Stimulated activated naive CD4-positive, alpha-beta T cell treated with Interleukin-2 at 50 U/mL for 16 hours (primary cell): ENCODE measurements around the gene KCNH6.

Experiments
- DNase-seq: peaks from one replicate; lab custom pipeline; 2025; lab: John Stamatoyannopoulos, UW

Gene KCNH6

GRCh38 chr17:63486317-63487013, 36.7 kb upstream of the KCNH6 start:
- no peak for DNase-seq

DNA sequence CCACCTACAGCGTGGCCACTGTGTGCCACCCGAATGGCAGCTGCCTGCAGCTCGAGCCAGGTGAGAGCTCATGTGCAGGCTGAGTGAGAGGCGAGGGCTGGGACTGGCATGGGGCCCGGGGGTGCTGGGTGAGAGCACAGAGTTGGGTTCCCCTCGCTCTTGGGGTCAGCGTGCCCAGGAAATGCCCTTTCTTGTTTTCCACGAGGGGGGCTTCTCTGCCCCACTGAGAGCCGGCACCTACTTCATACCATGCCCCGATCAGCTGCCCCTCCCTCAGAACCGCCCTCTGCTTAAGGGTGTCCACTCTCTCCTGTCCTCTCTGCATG, 36.2 kb upstream of the KCNH6 start:
- no peak for DNase-seq

DNA sequence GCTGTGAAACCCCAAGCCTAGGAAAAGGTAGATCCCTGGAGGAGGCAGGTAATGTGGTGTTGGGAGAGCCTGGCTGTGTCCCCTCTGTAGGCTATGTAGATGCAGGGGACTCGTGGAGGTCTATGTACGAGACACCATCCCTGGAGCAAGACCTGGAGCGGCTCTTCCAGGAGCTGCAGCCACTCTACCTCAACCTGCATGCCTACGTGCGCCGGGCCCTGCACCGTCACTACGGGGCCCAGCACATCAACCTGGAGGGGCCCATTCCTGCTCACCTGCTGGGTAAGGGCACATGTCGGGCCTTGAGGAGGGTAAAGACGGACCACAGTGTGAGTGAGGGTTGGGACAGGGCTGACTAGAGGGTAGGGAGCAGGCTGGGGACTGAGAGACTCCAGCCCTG, 34.3 kb upstream of the KCNH6 start:
- no peak for DNase-seq

- no peak for DNase-seq
Measured at GRCh38 chr17:63489291-63489690, 33.9 kb upstream of the KCNH6 start.

DNA sequence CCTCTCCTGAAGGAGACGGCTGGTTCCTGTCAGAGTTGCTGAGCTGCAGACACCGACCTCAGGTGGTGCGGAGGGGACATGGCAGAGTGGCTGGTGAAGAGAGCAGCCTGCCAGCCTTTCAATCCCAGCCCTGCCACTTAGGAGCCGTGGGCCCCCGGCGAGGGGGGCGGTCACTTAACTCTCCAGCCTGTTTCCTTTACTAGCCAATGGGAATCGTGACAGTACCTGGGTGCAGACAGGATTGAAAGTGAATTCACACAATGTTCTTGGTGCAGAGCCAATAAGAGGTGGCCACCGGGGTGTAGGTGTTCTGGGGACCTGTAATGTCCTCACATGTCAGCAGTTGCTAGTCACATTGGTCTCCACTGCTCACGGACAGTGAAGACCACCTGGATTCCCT, 32.8 kb upstream of the KCNH6 start:
- no peak for DNase-seq

DNA sequence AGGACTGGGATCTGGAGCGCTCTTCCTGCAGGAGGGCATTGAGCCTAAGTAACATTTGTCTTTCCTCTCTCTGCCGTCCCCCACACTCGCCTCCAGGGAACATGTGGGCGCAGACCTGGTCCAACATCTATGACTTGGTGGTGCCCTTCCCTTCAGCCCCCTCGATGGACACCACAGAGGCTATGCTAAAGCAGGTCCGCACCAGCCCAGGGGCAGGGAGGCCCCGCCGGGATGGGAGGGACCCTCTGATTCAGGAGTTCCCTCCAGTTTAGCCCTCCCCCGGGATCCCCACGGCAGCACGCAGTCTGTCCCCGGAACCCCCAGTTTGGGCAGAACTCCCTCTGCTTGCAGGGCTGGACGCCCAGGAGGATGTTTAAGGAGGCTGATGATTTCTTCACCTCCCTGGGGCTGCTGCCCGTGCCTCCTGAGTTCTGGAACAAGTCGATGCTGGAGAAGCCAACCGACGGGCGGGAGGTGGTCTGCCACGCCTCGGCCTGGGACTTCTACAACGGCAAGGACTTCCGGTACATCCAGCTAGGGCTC, 32.2 kb upstream of the KCNH6 start:
- DNase-seq, result no peak

GRCh38 chr17:63491413-63491812, 31.7 kb upstream of the KCNH6 start:
- DNase-seq, result no peak

DNA sequence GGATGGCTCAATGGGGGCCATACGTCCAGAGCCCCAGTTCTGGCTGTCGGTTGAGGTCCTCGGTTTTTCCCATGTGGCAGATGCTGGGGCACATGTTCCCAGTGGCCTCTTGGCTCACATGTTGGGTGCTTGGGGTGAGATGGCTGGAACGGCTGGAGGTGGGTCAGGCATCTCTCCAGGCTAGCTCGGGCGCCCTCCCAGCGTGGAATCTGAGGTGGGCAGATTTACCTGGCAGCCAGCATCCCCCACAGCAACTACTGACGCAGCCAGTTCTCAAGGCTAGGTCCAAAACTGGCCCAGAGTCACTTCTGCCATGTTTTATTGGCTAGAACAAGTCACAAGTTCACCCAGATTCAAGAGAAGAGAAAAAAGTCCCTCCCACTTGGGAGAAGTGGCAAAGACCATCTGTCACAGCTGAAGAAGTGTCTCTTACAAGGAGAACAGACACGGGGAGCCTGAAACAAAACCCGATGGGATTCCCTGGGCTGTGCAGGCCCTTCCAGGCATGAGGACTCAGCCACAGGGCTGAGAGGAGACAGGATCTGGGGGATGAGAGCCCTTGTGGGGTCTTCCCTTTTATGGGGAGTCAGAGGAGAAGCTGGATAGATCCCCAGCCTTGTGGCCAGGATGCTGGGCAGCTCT, 31.1 kb upstream of the KCNH6 start:
- no peak for DNase-seq

- DNase-seq, result no peak
Measured at GRCh38 chr17:63492940-63493339, 30.2 kb upstream of the KCNH6 start.

GRCh38 chr17:63493411-63493810, 29.7 kb upstream of the KCNH6 start:
- no peak for DNase-seq

GRCh38 chr17:63494300-63494928, 28.7 kb upstream of the KCNH6 start:
- no peak for DNase-seq

DNA sequence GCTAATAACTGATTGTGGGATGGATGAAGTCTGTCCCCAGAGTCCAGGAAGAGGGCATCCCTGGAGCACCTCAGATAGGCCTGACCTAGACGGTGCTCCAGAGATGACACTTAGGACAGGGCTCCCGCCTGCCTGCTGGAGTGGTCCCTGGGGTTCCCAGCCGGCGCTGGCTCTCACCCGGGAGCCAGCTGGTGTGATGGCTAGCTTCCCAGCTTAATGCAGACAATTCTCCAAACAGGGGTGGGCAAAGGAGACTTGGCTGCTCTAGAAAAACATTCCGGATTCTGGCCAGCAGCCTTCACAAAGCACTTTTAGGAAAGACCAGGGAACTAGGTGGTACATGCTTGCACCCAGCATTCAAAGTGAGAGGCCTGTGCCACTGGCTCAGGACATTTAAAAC, 27.7 kb upstream of the KCNH6 start:
- DNase-seq, result no peak

DNA sequence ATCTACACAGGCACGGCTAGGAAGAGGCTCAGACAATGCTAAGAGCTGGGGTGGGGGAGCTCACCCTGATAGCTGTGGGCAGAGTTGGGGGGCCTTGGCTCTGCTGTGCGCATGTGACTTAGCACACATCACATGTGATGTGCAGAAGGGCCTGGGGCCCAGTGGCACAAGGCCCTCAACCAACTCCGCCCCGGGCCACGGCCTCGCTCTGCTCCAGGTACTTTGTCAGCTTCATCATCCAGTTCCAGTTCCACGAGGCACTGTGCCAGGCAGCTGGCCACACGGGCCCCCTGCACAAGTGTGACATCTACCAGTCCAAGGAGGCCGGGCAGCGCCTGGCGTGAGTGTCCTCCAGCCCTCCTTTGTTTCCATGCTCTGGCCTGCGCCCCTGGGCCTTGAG, 27.0 kb upstream of the KCNH6 start:
- no peak for DNase-seq

DNA sequence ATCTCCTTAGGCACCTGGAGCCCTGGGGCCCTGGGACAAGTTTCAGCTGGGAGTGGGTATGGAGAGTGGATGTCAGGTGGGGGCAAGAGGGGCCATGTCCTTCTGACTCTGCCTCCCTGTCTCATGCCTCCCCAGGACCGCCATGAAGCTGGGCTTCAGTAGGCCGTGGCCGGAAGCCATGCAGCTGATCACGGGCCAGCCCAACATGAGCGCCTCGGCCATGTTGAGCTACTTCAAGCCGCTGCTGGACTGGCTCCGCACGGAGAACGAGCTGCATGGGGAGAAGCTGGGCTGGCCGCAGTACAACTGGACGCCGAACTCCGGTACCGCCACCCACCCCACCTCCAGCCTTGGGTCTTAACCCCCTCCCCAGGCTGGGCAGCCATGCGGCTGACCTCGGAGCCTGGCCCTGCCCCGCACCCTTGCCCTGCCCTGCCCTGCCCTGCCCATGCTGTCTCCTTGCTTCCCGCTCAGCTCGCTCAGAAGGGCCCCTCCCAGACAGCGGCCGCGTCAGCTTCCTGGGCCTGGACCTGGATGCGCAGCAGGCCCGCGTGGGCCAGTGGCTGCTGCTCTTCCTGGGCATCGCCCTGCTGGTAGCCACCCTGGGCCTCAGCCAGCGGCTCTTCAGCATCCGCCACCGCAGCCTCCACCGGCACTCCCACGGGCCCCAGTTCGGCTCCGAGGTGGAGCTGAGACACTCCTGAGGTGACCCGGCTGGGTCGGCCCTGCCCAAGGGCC, 26.3 kb upstream of the KCNH6 start:
- no peak for DNase-seq

DNA sequence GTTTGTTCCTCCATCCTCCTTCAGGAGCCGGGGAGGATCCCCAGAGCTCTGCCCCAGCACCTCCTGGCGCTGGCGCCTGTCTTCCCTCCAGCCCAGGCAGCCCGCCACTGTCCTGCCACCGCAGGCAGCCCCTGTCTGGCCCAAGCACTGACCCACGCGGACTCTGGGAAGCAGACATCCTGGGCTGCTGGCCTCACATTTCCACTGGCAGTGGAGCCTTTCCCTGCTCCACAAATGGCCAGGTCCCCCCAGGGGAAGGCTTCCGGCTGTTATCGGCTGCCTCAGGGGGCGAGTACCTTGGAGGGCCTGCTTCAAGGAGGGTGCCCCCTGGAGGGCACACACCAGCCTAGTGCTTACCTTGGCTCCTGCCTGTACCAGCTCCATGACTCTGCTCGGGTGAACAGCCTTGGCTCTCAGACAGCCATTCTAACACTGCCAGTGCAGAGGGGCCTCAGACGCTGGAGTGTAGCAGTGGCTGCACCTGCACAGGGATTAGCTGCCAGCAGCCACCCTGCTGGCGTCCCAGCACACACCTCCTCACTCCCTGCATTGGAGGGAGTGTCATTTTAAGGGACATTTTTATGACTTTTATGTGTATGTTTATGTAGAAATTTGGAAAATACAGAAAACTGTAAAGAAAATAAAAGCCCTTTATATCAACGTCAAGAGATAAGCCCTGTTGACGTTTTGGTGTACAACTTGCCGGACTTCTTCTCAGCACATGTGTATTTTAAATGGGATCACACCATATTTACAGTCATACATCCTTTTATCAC, 25.3 kb upstream of the KCNH6 start:
- no peak for DNase-seq

DNA sequence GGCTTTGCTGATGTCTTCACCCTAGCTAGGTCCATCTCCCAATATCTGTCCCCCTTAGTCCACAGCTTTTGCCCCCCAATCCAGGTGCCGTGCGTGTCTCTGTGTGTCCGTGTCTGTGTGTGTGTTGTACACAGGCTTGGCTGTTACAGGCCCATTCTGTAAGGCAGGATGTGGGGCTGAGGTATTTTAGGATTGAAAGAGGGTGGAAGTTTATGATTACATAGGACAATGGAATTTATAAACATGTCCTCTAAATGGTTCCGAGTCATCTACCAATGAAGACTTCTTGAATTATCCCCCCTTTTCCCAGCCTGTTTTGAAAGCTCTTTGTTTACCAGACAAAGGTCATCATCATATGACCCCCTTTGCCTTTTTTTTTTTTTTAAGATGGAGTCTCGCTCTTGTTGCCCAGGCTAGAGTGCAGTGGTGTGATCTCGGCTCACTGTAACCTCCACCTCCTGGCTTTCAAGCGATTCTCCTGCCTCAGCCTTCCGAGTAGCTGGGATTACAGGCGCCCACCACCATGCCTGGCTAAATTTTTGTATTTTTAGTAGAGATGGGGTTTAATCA, 24.4 kb upstream of the KCNH6 start:
- DNase-seq, result no peak

GRCh38 chr17:63500543-63501390, 22.4 kb upstream of the KCNH6 start:
- no peak for DNase-seq

DNA sequence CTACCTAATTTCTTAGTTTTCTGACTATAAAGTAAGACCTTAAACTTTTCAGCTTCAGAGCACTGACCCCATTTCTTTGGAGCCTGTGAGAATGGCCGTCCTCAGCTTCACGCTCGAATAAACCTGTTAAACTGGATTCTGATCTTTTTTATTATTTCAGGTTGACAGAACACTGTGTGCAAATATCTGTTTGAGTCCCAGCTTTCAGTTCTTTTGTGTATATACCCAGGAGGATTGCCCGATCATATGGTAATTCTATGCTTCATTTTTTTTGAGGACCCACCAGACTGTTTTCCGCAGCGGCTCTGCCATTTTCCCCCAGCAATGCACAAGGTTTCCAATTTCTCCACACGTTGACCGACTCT, 19.8 kb upstream of the KCNH6 start:
- DNase-seq, result no peak

DNA sequence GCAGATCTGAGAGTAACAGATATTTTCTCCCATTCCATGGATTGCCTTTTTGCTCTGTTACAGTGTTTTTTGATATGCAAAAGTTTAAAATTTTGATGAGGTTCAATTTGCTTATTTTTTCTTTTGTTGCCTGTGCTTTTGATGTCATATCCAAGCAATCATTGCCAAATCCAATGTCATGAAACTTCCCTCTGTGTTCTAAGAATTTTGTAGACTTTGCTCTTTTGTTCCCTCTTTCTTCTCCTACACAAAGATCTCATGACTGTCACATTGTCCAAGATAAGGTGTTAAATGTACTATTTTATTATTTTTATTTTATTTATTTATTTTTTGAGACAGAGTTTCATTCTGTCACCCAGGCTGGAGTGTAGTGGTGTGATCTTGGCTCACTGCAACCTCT, 18.9 kb upstream of the KCNH6 start:
- no peak for DNase-seq

DNA sequence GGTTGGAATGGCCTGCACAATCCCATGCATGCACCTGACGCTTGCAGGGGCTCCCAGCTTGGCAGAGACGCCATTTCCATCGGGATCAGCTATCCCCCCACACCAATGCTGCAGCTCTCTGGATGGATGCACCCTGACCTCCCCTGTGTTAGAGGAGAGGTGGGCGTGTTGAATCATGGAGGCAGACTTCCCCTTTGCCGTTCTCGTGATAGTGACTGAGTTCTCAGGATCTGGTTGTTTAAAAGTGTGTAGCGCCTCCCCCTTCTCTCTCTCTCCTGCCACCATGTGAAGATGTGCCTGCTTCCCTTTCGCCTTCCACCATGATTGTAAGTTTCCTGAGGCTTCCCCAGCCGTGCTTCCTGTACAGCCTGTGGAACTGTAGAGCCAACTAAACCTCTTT, 17.8 kb upstream of the KCNH6 start:
- DNase-seq, result no peak

DNA sequence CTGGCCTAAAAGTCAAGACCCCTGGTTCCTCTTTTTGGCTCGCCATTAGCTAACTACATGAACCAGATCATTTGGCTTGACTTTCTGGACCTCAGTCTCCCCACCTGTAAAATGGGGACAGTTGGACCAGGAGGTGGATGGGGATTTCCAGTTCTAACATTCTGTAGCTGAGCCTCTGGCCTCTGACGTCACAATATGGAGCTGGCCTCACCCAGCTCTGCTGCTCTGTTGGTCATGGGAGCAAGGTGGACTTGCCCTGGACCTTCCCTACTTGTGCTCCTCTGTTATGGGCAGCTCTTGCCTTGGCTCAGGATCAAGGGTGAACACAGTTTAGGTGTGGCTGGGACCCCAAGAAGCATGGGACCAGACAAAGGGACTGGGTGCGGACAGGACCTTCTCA, 16.5 kb upstream of the KCNH6 start:
- no peak for DNase-seq
